RWPE2 (cell line): Measurements from ENCODE around the gene KREMEN1.

Experiments
- ATAC-seq: fragments of 200-7000 bp; cut with Tn5 transposase; 3 replicates; pipeline ENCODE4 v1.9.1; 2021; ENCODE audit warnings: low read depth
- DNase-seq: peaks from one replicate; pipeline ENCODE4 v3.0.0-alpha.2; 2020; ENCODE audit warnings: low spot score
- H3K27ac ChIP-seq: fragments of 450-650 bp; 2 replicates; pipeline ENCODE4 v1.5.1; 2017; ENCODE audit warnings: mild to moderate bottlenecking; ENCODE audit not compliant: poor library complexity, severe bottlenecking
- H3K27me3 ChIP-seq: fragments of 250-450 bp; sonication (Bioruptor Pico); 2 replicates; pipeline ENCODE4 v1.5.1; 2021; ENCODE audit warnings: mild to moderate bottlenecking, moderate library complexity; ENCODE audit not compliant: insufficient read depth, poor library complexity, severe bottlenecking
- H3K36me3 ChIP-seq: fragments of 250-450 bp; sonication (Bioruptor Pico); 2 replicates; pipeline ENCODE4 v1.5.1; 2020; ENCODE audit warnings: low read depth, mild to moderate bottlenecking, moderate library complexity
- H3K4me1 ChIP-seq: fragments of 250-450 bp; sonication (Bioruptor Pico); 2 replicates; pipeline ENCODE4 v1.5.1; 2021; ENCODE audit warnings: mild to moderate bottlenecking, moderate library complexity; ENCODE audit not compliant: insufficient read depth, poor library complexity, severe bottlenecking
- H3K4me3 ChIP-seq: fragments of 250-450 bp; sonication (Bioruptor Pico); 2 replicates; pipeline ENCODE4 v1.5.1; 2021; ENCODE audit warnings: mild to moderate bottlenecking, moderate library complexity; ENCODE audit not compliant: severe bottlenecking
- H3K9me3 ChIP-seq: fragments of 250-450 bp; sonication (Bioruptor Pico); 2 replicates; pipeline ENCODE4 v1.5.1; 2021; ENCODE audit warnings: mild to moderate bottlenecking, moderate library complexity; ENCODE audit not compliant: severe bottlenecking
- CTCF ChIP-seq: fragments of 450-650 bp; IDR thresholded peaks from one replicate; pipeline ENCODE4 v1.5.1; 2017; ENCODE audit warnings: mild to moderate bottlenecking, moderate library complexity; ENCODE audit not compliant: poor library complexity, severe bottlenecking

KREMEN1 gene

GRCh38 chr22:29040385-29041275 lies 32.2 kb upstream of the KREMEN1 start:
- DNase-seq (no peak), ATAC-seq (peak; percentile 73)
- H3K27me3 ChIP-seq = no peaks in the 10 kb centered on the region
- peaks cover 12% of the 10 kb centered on the region for H3K4me1 ChIP-seq
- TF ChIP-seq CTCF = peak; percentile 95
- H3K36me3 ChIP-seq = peaks cover 4% of the 10 kb centered on the region
- no peak overlapping the region for H3K4me3 ChIP-seq
- no peaks in the 10 kb centered on the region for H3K9me3 ChIP-seq
- H3K27ac ChIP-seq = no peak overlapping the region

GRCh38 chr22:29041408-29041807 lies 31.4 kb upstream of the KREMEN1 start:
- Histone ChIP-seq H3K27ac (no peak overlapping the region), H3K9me3 (no peaks in the 10 kb centered on the region), H3K4me3 (no peak overlapping the region), H3K4me1 (peaks cover 12% of the 10 kb centered on the region), H3K27me3 (no peaks in the 10 kb centered on the region), H3K36me3 (peaks cover 10% of the 10 kb centered on the region)
- no peak for DNase-seq
- TF ChIP-seq CTCF = no peak
- ATAC-seq = no peak

GRCh38 chr22:29043906-29044575 lies 28.8 kb upstream of the KREMEN1 start:
- Histone ChIP-seq H3K4me1 (peaks cover 12% of the 10 kb centered on the region), H3K9me3 (no peaks in the 10 kb centered on the region), H3K36me3 (peaks cover 10% of the 10 kb centered on the region), H3K27ac (no peak overlapping the region), H3K27me3 (no peaks in the 10 kb centered on the region), H3K4me3 (no peak overlapping the region)
- DNase-seq (no peak), ATAC-seq (0 out of 3 replicates have a peak, but pooled peaks have one; percentile 41)
- no peak for TF ChIP-seq CTCF

GRCh38 chr22:29044657-29045176 lies 28.1 kb upstream of the KREMEN1 start:
- DNase-seq = no peak
- Histone ChIP-seq H3K4me3 (no peak overlapping the region), H3K36me3 (peaks cover 10% of the 10 kb centered on the region), H3K27ac (no peak overlapping the region), H3K9me3 (no peaks in the 10 kb centered on the region), H3K4me1 (peaks cover 12% of the 10 kb centered on the region), H3K27me3 (no peaks in the 10 kb centered on the region)
- TF ChIP-seq CTCF = no peak
- peak; percentile 46; the same call in 2 of the 3 replicates for ATAC-seq
